Measurements from ENCODE around the gene EREG.

EREG gene

GRCh38 chr4:74353858-74354257, 11.1 kb upstream of the EREG start:
- no peak for DNase-seq

GRCh38 chr4:74357965-74358364, 7.0 kb upstream of the EREG start:
- DNase-seq = no peak

- DNase-seq = no peak
Measured at GRCh38 chr4:74361671-74362070, 3.3 kb upstream of the EREG start.

- DNase-seq = no peak
Measured at GRCh38 chr4:74362347-74362746, 2.6 kb upstream of the EREG start.

DNA sequence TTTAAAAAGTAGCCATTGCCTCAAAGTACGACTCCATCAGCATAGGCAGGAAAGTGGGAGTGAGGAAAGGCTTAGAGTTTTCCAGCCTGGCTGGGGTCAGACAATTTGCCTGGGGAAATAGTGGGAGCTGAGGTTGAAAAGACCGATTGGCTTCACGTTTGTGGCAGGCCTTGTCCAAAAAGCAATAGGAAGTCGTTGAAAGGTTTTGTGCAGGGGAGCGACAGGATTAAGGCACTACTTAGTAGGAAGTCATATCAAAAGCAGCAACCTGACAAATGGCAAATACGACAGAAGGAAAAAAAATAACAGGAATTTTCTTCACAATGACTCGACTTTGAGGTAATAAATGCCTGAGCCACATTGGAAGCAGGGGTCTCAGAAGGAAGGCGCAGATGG, 691 bp upstream of the EREG start:
- DNase-seq = no peak

- no peak for DNase-seq
Measured at GRCh38 chr4:74365761-74366160, 816 bp downstream of the EREG start.

GRCh38 chr4:74366367-74366911, 1.5 kb downstream of the EREG start:
- no peak for DNase-seq

DNA sequence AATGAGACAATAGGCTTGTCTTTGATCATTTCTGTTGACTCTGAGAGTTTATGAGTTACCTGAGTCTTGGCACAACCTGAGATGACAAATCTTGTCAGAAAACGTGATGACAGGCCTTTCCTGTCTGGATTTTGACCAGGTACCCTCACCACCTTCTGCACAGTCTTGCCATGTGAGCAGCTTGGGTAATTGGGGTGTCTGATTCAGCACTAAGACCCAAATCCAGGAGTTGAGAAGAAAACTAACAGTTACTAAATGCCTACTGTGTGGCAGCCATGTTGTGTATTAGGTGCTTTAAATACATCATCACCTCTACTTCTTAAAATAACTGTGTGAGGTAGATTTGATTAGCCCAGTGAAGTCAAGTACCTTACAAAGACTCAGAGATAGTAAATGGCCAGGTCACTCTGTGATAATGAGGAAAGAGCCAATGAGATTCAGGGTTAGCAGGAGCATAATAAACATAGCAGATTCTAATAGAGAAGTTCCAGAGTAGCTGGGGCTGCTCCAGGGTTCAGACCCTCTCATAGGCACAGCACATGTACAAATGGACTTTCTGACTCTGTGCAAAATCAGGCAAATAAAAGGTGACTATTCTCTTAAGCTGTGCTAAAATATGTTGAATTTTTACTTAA, 2.8 kb downstream of the EREG start:
- no peak for DNase-seq

- DNase-seq = no peak
Measured at GRCh38 chr4:74368596-74368995, 3.7 kb downstream of the EREG start.

DNA sequence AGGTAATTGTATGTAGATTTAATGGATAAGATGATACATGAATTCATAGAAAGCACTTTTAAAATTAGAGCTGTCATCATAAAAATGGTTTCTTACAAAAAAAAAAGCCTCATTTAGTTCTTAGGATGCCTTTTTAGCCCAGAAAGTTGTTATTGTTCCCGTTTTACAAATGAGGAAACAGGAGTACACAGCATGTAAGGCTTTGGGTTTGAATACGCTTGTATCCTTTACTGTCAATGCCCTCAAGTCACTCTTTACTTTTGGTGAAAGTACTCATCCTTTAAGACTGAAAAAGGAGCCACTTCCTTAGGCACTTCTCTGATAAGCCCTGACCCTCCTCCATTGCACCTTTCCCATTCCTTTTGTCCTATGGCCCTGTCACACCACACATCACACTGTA, 4.9 kb downstream of the EREG start:
- DNase-seq = no peak

GRCh38 chr4:74370912-74371311, 6.0 kb downstream of the EREG start:
- DNase-seq = no peak

- DNase-seq = no peak
Measured at GRCh38 chr4:74374128-74374527, 9.2 kb downstream of the EREG start.

GRCh38 chr4:74374561-74375327, 9.8 kb downstream of the EREG start:
- no peak for DNase-seq

GRCh38 chr4:74375824-74376426, 11.0 kb downstream of the EREG start:
- no peak for DNase-seq

DNA sequence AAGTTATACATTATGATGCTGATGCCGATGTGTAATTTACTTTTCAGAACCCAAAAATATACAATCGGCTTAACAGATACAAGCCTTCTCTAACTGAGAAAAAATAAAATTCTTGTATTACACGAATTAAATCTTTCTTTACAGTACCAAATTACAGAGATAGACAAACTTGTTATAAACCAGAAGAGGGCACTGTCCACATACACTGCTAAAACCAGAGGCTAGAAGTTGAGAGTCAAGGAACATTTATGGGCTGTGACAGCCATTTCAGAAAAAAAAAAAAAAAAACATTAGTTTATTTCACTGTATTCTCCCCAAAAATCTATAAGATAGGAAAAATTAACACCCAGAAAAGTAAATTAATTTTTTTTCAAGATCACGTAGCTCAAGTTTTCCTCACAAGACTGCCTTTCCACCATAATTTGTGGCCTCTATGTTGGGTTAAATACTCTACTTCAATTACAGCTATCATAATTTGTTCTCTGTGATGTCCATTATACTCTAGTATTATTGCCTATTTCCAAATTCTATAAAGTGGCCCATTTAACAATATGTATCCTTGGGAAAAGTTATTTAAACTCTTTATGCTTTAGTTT, 12.0 kb downstream of the EREG start:
- no peak for DNase-seq

DNA sequence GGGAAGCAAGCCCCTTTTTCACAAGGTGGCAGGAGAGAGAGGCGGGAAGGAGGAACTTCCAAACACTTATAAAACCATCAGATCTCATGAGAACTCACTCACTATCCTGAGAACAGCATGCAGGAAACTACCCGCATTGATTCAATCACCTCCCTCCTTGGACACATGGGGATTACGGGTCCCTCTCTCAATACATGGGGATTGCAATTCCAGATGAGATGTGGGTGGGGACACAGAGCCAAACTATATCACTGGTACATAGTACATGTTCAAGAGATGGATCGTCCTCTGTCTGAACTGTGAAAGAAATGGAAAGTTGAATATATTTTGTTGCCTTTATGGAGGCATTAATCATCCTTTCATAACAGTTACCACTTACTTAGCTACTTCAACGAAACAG, 12.8 kb downstream of the EREG start:
- DNase-seq = no peak

- DNase-seq = no peak
Measured at GRCh38 chr4:74378573-74378972, 13.6 kb downstream of the EREG start.

GRCh38 chr4:74379912-74380311, 15.0 kb downstream of the EREG start:
- DNase-seq = no peak

DNA sequence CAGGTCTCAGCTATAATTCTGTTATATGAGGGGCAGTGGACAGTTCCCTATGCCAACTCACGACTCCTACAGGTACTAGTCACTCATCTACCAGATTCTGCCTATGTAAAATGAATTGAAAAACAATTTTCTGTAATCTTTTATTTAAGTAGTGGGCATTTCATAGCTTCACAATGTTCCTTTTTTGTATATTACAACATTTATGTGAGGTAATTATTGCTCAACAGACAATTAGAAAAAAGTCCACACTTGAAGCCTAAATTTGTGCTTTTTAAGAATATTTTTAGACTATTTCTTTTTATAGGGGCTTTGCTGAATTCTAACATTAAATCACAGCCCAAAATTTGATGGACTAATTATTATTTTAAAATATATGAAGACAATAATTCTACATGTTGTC, 20.4 kb downstream of the EREG start:
- no peak for DNase-seq

DNA sequence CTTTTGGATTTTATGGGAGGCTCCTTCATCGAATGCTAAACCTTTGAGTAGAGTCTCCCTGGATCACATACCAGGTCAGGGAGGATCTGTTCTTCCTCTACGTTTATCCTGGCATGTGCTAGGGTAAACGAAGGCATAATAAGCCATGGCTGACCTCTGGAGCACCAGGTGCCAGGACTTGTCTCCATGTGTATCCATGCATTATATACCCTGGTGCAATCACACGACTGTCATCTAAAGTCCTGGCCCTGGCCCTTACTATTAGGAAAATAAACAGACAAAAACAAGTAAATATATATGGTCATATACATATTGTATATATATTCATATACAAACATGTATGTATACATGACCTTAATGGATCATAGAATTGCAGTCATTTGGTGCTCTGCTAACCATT, 21.2 kb downstream of the EREG start:
- DNase-seq = no peak

GRCh38 chr4:74387790-74388189, 22.8 kb downstream of the EREG start:
- DNase-seq = no peak

DNA sequence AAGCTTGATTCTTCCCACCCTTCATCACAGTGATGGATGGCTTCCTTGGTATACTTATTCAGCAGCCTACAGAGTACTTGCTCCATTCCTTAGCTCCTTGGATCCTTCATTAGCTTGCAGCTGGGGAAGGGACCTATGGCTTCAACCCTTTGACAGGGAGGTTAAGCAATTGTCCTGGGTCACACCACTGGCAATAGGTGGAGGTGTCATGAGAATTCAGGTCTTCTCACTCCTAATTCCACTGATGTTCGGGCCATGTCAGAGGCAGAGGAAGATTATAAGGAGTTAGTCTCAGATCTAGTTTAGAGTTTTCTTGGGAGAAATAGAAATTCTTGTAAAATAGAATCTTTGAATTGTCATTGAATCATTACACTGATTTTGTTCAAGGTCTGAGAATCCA, 24.5 kb downstream of the EREG start:
- no peak for DNase-seq

- DNase-seq = no peak
Measured at GRCh38 chr4:74390677-74391076, 25.7 kb downstream of the EREG start.

- DNase-seq = no peak
Measured at GRCh38 chr4:74391346-74391745, 26.4 kb downstream of the EREG start.
